H9 (cell line): ENCODE results near the gene BZW2. TPM values are rescaled to one million over a fixed set of nuclear protein-coding genes. Genes with fewer than 3 reads are reported as not detected.

ENCODE experiments used
- DNase-seq: peaks from one replicate; pipeline ENCODE4 v3.0.0-alpha.2; 2017
- H2AFZ ChIP-seq: one replicate; pipeline ENCODE4 v1.6.1; 2013; ENCODE audit warnings: mild to moderate bottlenecking, low read length, control low read depth, moderate library complexity
- H2AK5ac ChIP-seq: 2 replicates; pipeline ENCODE4 v1.6.1; 2013; ENCODE audit warnings: low read length, control low read depth, mixed read lengths; ENCODE audit not compliant: insufficient read length
- H2BK120ac ChIP-seq: one replicate; pipeline ENCODE4 v1.6.1; 2013; ENCODE audit warnings: low read depth, mild to moderate bottlenecking, low read length, control low read depth, inconsistent platforms; ENCODE audit not compliant: poor library complexity, severe bottlenecking
- H2BK12ac ChIP-seq: 2 replicates; pipeline ENCODE4 v1.6.1; 2013; ENCODE audit warnings: low read length, control low read depth, mixed read lengths, low read depth; ENCODE audit not compliant: insufficient read length
- H2BK15ac ChIP-seq: 2 replicates; pipeline ENCODE4 v1.6.1; 2013; ENCODE audit warnings: low read depth, low read length, control low read depth
- H2BK20ac ChIP-seq: one replicate; pipeline ENCODE4 v1.6.1; 2013; ENCODE audit warnings: low read depth, mild to moderate bottlenecking, low read length, control low read depth, inconsistent platforms; ENCODE audit not compliant: poor library complexity, severe bottlenecking
- H2BK5ac ChIP-seq: 2 replicates; pipeline ENCODE4 v1.6.1; 2013; ENCODE audit warnings: low read length, control low read depth, mixed read lengths; ENCODE audit not compliant: insufficient read length
- H3K14ac ChIP-seq: 2 replicates; pipeline ENCODE4 v1.6.1; 2013; ENCODE audit warnings: low read length, control low read depth; ENCODE audit not compliant: insufficient read depth
- H3K18ac ChIP-seq: 2 replicates; pipeline ENCODE4 v1.6.1; 2013; ENCODE audit warnings: low read depth, mild to moderate bottlenecking, mixed read lengths, low read length, control low read depth; ENCODE audit not compliant: insufficient read length
- H3K23ac ChIP-seq: 2 replicates; pipeline ENCODE4 v1.6.1; 2013; ENCODE audit warnings: low read length, control low read depth, mixed read lengths, low read depth; ENCODE audit not compliant: insufficient read length
- H3K23me2 ChIP-seq: 2 replicates; pipeline ENCODE4 v1.6.1; 2013; ENCODE audit warnings: low read depth, mild to moderate bottlenecking, mixed read lengths, low read length, control low read depth; ENCODE audit not compliant: insufficient read length, poor library complexity, severe bottlenecking
- H3K27ac ChIP-seq: 2 replicates; pipeline ENCODE4 v1.5.1; 2013; ENCODE audit warnings: low read length, control low read depth, mixed read lengths, low read depth; ENCODE audit not compliant: insufficient read length
- H3K27me3 ChIP-seq: 2 replicates; pipeline ENCODE4 v1.6.1; 2013; ENCODE audit warnings: low read length, control low read depth, inconsistent platforms; ENCODE audit not compliant: insufficient read depth
- H3K4ac ChIP-seq: 2 replicates; pipeline ENCODE4 v1.6.1; 2013; ENCODE audit warnings: low read depth, mild to moderate bottlenecking, control low read depth, inconsistent platforms, low read length, moderate library complexity
- H3K4me1 ChIP-seq: 2 replicates; pipeline ENCODE4 v1.6.1; 2013; ENCODE audit warnings: low read length, control low read depth, inconsistent platforms; ENCODE audit not compliant: insufficient read depth
- H3K4me2 ChIP-seq: 2 replicates; pipeline ENCODE4 v1.6.1; 2013; ENCODE audit warnings: low read length, control low read depth, mixed read lengths; ENCODE audit not compliant: insufficient read length, insufficient read depth
- H3K56ac ChIP-seq: 2 replicates; pipeline ENCODE4 v1.6.1; 2013; ENCODE audit warnings: low read depth, mild to moderate bottlenecking, mixed read lengths, low read length, control low read depth; ENCODE audit not compliant: insufficient read length
- H3K79me1 ChIP-seq: 2 replicates; pipeline ENCODE4 v1.6.1; 2013; ENCODE audit warnings: low read depth, mild to moderate bottlenecking, moderate library complexity, low read length, control low read depth, inconsistent platforms; ENCODE audit not compliant: insufficient read depth, poor library complexity, severe bottlenecking
- H3K79me2 ChIP-seq: 2 replicates; pipeline ENCODE4 v1.6.1; 2013; ENCODE audit warnings: low read length, control low read depth, inconsistent platforms; ENCODE audit not compliant: insufficient read depth
- H3K9ac ChIP-seq: 2 replicates; pipeline ENCODE4 v1.6.1; 2013; ENCODE audit warnings: low read length, control low read depth, mixed read lengths; ENCODE audit not compliant: insufficient read length; ENCODE audit errors: extremely low read depth
- H3K9me3 ChIP-seq: one replicate; pipeline ENCODE4 v1.6.1; 2013; ENCODE audit warnings: low read depth, low read length, inconsistent platforms; ENCODE audit not compliant: control insufficient read depth
- H3T11ph ChIP-seq: one replicate; pipeline ENCODE4 v1.6.1; 2013; ENCODE audit warnings: mild to moderate bottlenecking, low read length, control low read depth, inconsistent platforms
- H4K20me1 ChIP-seq: one replicate; pipeline ENCODE4 v1.6.1; 2013; ENCODE audit not compliant: control insufficient read depth, insufficient read length, insufficient read depth
- H4K5ac ChIP-seq: 2 replicates; pipeline ENCODE4 v1.6.1; 2013; ENCODE audit warnings: low read depth, mild to moderate bottlenecking, mixed read lengths, low read length, control low read depth; ENCODE audit not compliant: insufficient read length
- H4K8ac ChIP-seq: replicated peaks from 2 replicates; pipeline ENCODE4 v1.6.1; 2013; ENCODE audit warnings: low read length, control low read depth, mixed read lengths, low read depth; ENCODE audit not compliant: insufficient read length
- H4K91ac ChIP-seq: 2 replicates; pipeline ENCODE4 v1.6.1; 2013; ENCODE audit warnings: low read depth, mild to moderate bottlenecking, moderate library complexity, mixed read lengths, low read length, control low read depth; ENCODE audit not compliant: insufficient read length
- H3K27ac Mint-ChIP-seq, 3 experiments: 2 replicates in 2 of 3; 3 replicates in 1 of 3; pipeline ENCODE4 v1.8.0; 2020 to 2021; ENCODE audit warnings: mixed read lengths in 3 of 3, mild to moderate bottlenecking in 1 of 3, moderate library complexity in 1 of 3
- H3K27me3 Mint-ChIP-seq: 2 replicates; pipeline ENCODE4 v1.8.0; 2021; ENCODE audit warnings: low read depth, mild to moderate bottlenecking, moderate library complexity, mixed read lengths
- H3K36me3 Mint-ChIP-seq, 3 experiments: 2 replicates in 2 of 3; 3 replicates in 1 of 3; pipeline ENCODE4 v1.8.0; 2020 to 2021; ENCODE audit warnings: low read depth in 3 of 3, mixed read lengths in 3 of 3; ENCODE audit not compliant: insufficient read depth in 1 of 3
- H3K4me1 Mint-ChIP-seq, 2 experiments: 2 replicates each; pipeline ENCODE4 v1.8.0; 2020; ENCODE audit warnings: mixed read lengths in 2 of 2
- H3K4me3 Mint-ChIP-seq, 2 experiments: 2 replicates in 1 of 2; 3 replicates in 1 of 2; pipeline ENCODE4 v1.8.0; 2020 to 2021; ENCODE audit warnings: mild to moderate bottlenecking in 2 of 2, mixed read lengths in 2 of 2, moderate library complexity in 1 of 2
- H3K9me3 Mint-ChIP-seq, 2 experiments: 2 replicates in 1 of 2; 3 replicates in 1 of 2; pipeline ENCODE4 v1.8.0; 2020; ENCODE audit warnings: mild to moderate bottlenecking in 2 of 2, mixed read lengths in 2 of 2, moderate library complexity in 1 of 2
- CTCF ChIP-seq: fragments of 200-600 bp; sonication (generic); conservative IDR thresholded peaks from 3 replicates; pipeline ENCODE4 v1.8.0; 2021; ENCODE audit warnings: antibody characterized with exemption, mild to moderate bottlenecking
- WGBS: extraction: QIAGEN DNeasy Blood & Tissue Kit; methylation state at CpG from one replicate; pipeline ENCODE4 v1.1.7; 2013; ENCODE audit warnings: missing lambda C conversion rate, low lambda C conversion rate, mixed read lengths; ENCODE audit not compliant: insufficient read length; ENCODE audit errors: extremely low coverage; 5-methylcytosine and 5-hydroxymethylcytosine counted together
- total RNA-seq: library from RNA; stranded (reverse); gene quantifications from 2 replicates; pipeline ENCODE4 v1.2.1, GENCODE V29; 2021

Gene BZW2
- total RNA-seq, 1 experiment from 2014 or later = 64.6 TPM

GRCh38 chr7:16743236-16743635 is 97.3 kb downstream of the BZW2 start:
- Mint-ChIP-seq H3K9me3 (no peaks in the 10 kb centered on the region), H3K36me3 (no peaks in the 10 kb centered on the region), H3K27me3 (no peaks in the 10 kb centered on the region; the same call in 1 of the 2 replicates), H3K27ac (no peak overlapping the region), H3K4me1 (peaks cover 17 to 24% of the 10 kb centered on the region in 2 experiments), H3K4me3 (no peak overlapping the region)
- Histone ChIP-seq H3K4ac (no peak overlapping the region), H3K23ac (no peak overlapping the region), H3K14ac (no peak overlapping the region), H3T11ph (no peak overlapping the region), H2BK120ac (no peak overlapping the region), H3K79me1 (no peaks in the 10 kb centered on the region), H2BK20ac (no peak overlapping the region), H4K5ac (no peak overlapping the region), H3K9me3 (no peaks in the 10 kb centered on the region), H3K27ac (no peak overlapping the region), H4K91ac (no peak overlapping the region), H3K4me2 (no peak overlapping the region), H2AFZ (no peak overlapping the region), H2BK5ac (no peak overlapping the region), H3K4me1 (peaks cover 5% of the 10 kb centered on the region; the same call in 1 of the 2 replicates), H3K9ac (no peak overlapping the region), H3K23me2 (no peaks in the 10 kb centered on the region), H4K20me1 (no peaks in the 10 kb centered on the region), H2BK12ac (no peak overlapping the region), H3K27me3 (no peaks in the 10 kb centered on the region), H3K18ac (no peak overlapping the region), H3K56ac (no peak overlapping the region), H3K79me2 (no peaks in the 10 kb centered on the region), H2AK5ac (no peak overlapping the region), H4K8ac (no peak overlapping the region), H2BK15ac (no peak overlapping the region)
- no peak for TF ChIP-seq CTCF
- DNase-seq = no peak
- no CpG with 5 or more reads among the region's 4 CpGs for WGBS
